ENCODE data around the gene B4GALT1.
A peak's percentile ranks its signal among the peaks of the same experiment; 100 is the strongest.

B4GALT1 gene

DNA sequence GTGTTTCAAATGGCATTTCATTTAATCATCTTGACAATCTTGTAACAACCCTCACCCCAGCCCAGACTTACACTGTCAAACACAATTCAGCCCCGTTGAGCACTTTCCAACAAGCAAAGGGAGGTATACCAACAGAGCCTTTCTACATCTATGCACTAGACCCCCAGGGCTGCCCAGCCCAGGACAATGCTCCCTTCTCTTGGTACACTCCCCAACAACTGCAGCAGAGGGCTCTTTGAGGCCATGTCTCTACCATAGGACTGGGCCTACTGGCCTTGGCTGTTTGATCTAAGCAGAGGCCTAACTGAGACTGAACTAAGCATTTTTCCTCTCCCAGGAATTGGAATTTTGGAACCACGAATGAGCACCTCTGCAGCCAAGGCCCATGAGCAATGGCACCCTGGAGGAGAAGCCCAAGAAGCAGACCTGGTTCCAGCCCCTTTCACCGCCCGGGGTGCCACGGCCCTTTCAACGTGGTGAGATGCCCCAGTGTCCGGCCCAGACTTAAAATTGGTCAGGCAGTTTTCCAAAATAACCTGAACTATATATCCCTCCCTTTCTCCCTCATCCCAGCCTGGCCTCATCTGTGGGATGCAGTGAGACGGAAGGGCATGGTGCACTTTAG, 43.6 kb downstream of the B4GALT1 start:
- DNase-seq (ENCODE audit: low read depth): no peak

DNA sequence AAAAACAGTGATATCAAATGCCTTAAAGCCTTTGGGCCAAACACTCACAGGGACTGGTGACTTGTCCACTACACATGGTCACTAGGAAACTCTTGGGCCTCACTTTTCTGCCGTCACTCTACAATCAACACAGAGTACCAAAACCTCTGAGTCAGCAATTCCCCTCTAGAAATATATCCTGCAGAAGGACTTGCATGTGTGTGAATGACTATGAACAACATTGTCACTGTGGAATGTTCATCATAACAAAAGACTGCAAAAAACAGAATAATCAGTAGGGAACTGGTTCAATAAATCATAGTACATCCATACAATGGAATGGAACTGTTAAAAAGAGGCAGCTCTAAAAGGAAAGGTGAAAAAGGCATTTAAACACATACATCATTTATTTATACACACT, 46.5 kb downstream of the B4GALT1 start:
- DNase-seq (ENCODE audit: low read depth): no peak

DNA sequence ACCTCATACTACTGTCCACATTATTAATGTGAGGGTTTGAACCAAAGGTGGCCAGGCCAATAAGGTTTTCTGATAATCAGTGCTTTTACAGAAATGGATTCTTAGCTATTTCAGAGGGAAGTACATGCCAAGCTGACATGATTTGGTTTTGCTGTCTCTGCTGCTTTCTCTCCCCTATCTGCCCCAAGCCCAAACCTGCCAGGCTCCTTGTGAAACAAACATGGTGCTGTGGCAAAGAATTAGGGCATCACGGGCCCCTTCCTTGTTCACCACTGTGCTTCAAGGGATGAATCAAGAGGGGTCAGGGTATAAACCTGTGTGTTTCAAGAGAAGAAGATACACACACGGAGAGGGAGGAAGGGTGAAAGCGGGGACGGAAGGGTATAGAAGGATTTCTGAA, 49.3 kb downstream of the B4GALT1 start:
- DNase-seq (ENCODE audit: low read depth): no peak

DNA sequence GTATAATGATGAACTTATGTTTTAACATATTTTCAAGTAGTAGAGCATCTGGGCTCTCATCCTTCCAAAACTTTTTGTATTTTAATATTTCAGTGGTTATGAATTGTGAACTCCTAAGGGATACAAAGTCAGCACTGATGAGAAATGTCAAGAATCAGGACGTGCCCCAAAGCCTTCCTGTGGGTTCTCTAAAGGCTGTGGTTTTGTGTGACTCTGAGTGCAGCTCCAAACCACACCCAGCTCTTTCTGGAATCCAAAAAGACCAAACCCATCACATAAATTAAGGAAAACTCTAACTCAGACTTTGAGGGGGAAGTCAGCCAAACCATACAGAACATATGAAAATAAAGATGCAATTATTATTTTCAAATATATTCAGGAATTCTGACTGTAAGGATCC, 49.8 kb downstream of the B4GALT1 start:
- DNase-seq (ENCODE audit: low read depth): peak; percentile 81

- DNase-seq (ENCODE audit: low read depth): peak; percentile 72
Observed at GRCh38 chr9:33116860-33117259, 50.3 kb downstream of the B4GALT1 start.

DNA sequence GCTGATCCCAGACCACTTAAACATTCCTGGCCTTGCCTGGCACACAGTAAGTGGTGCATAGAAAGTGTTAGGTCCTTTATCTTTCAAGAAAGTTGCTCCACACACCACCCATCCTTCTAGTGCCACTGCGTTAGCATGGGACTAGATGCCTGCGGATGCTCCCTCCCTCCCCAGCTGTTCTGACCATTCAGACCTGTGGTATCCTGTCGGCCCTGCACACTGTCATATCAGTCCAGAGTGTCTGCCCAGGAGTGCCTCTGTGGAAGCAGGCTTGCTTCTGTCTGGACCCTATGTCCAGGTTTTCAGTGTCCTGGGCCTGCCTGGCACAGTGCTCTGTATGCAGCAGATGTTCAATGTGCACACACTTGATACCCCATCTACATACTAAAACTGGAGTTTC, 52.4 kb downstream of the B4GALT1 start:
- DNase-seq (ENCODE audit: low read depth): no peak

DNA sequence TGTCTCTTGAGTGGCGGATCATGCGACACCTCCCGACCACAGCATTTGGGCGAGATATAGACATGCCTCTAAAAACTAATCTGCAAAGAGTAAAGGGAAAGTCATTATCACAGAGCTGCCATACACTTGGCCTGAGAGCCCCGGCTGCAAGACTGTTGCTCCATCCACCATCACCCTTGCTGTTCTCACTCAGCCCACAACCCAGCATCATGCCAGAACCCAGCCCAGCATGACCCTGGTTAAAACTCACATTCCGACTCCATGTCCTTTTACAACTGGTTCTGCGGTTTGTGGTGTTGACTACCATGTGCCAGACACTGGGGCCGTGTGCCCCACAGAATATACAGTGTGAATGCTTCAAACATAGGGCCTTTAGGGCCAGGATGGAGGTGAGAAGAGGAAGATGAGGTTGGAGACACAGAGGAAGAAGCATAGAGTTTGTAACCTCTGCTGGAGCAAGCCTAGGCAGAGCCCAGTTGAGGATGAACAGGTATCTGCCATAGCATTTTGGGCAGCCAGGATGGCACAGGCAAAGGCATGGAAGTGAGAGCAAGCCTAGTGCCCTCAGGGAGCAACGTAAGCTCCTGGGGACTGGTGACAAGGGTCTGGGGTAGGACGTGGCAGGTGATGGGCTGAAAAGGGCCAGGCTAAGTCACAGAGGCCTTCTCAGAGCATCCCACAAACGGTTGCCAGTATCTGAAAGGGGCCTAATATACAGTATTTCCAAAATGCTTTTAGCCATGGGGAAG, 53.2 kb downstream of the B4GALT1 start:
- no peak for DNase-seq (ENCODE audit: low read depth)

- DNase-seq (ENCODE audit: low read depth): no peak
Observed at GRCh38 chr9:33112094-33112493, 55.0 kb downstream of the B4GALT1 start.

DNA sequence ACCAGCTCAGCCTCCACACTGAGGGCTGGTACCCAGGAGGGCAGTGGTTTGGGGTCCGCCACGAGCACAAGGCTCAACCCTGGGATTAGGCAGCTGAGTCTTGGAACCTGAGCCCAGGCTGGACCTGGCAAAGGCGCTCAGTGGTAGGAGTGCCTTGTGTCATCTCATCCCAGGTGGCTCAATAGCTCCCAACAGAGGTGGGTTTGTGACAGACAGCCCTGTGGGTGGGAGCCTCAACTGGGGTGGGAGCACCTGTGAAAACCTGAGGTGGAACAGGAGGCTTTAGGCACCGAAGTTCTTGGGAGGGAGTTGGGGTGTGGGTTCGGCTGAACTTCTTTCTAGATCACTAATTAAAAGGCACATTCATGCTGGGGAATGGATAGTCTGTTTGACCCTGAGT, 55.5 kb downstream of the B4GALT1 start:
- DNase-seq (ENCODE audit: low read depth): no peak

- DNase-seq (ENCODE audit: low read depth): no peak
Observed at GRCh38 chr9:33110686-33111085, 56.5 kb downstream of the B4GALT1 start.

DNA sequence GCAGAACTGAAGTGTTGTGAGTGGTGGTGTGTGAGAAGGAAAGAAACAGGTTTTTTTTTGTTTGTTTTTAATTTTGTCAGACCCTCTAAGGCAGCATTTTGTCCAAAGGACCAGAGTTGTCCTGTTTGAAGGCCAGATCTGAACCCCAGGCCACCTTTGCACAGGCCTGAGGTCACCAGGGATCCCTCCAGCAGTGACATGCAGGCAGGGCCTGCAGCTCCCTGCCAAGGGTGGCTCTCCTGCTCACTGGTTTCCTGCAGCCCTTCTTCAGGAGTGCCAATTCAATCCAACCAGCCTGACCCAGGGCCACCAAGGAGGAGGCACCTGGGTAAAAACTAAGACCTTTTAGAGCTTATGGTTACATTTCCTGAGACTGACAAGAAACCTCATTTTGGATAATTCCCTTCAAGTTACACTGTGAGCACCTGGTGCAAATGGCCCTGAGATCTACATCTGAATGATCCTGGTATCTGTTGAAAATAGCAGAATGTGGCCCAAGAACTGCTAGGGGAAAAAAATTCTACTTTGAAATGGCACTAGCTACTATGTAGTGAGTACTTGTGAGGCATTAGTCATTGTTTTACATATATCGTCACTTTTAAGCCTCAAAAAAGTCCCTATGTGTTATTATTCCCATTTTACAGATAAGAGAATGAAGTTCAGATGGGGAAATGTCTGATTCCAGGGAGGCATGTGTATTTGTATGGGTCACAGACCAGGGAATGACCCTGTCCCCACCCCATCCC, 57.1 kb downstream of the B4GALT1 start:
- no peak for DNase-seq (ENCODE audit: low read depth)

DNA sequence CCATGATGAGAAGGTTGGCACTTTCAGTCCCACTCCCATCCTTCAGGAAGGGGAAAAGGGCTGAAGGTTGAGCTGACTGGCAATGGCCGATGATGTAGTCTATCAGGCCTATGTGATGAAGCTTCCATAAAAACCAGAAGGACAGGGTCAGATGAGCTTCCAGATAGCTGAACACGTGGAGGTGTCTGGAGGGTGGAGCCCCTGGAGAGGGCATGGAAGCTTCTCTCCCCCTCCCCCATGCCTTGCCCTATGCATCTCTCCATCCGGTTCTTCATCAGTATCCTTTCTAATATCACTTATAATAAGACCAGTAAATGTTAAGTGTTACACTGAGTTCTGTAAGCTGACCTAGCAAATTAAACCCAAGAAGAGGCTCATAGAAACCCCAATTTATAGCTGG, 58.0 kb downstream of the B4GALT1 start:
- DNase-seq (ENCODE audit: low read depth): no peak

- no peak for DNase-seq (ENCODE audit: low read depth)
Observed at GRCh38 chr9:33108472-33108871, 58.7 kb downstream of the B4GALT1 start.

DNA sequence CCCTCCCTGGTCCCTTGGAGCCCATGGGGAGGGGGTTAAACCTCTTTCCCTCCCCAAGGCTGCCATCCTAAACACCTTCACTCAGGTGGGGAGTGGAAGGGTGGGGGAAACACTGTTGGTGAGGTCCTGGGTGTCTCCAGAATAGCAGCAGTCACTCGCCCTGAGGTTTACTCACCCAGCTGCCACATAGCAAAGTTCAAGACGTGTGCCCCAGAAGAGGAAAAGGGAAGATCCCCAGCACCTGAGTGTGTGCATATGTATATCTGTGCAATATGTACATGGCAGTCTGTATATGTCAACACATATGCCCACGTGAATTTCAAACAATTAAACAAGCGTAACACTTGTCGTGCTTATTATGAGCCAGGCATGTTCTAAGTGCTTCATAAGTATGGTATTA, 59.4 kb downstream of the B4GALT1 start:
- DNase-seq (ENCODE audit: low read depth): no peak

DNA sequence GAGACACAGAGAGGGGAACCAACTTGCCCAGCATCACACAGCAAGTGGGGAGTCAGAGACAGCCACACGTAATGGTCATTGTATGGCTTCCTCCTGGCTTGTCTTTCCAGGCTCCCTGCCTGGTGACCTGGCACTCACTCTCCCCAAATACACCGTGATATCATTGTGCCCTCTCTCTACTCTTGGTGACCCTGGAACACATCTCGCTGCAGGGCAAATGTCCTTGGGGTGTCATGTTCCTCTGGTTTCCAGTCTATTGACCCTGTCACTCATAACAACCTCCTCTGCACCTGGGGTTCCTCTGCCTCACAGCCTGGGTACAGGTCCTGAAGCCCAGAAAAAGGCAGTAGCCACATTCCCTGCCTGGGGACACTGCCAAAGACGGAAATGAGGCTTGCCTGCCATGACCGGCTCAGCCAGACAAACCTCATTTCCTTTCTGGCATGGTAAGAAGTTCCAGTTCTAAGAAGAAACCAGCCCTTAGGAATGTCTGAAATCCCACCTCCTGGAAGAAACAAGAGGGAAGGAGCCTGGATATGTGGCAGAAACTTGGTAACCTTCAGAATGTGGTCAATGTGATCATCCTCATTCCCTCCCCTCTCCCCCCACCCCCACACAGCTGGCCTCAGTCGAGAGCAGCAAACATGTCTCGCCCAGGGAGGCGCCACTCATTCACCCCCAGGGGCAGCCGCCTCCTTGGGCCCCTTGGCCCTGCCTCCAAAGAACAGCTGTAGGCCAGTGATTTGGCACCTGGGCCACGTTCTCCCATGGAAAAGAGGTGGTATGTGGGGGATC, 60.1 kb downstream of the B4GALT1 start:
- peak; percentile 97 for DNase-seq (ENCODE audit: low read depth)

DNA sequence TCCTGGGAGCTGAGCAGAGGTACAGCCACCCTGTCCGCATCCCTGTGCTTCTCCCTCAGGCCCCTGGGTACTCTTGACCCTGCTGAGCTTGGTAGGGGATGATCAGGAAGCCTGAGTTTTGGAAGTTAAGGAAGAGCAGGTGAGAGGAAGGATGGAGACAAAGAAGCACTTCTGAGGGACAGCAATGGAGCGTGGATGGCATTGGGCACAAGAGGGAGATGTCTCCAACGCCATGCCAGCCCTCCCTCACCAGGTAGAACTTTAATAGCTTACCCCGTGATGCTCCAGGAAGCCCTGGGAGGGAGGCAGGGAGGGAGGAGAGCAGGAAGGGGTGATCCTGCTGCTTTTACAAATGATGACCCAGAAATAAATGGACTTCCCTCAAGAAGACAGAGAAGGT, 60.8 kb downstream of the B4GALT1 start:
- DNase-seq (ENCODE audit: low read depth): no peak

DNA sequence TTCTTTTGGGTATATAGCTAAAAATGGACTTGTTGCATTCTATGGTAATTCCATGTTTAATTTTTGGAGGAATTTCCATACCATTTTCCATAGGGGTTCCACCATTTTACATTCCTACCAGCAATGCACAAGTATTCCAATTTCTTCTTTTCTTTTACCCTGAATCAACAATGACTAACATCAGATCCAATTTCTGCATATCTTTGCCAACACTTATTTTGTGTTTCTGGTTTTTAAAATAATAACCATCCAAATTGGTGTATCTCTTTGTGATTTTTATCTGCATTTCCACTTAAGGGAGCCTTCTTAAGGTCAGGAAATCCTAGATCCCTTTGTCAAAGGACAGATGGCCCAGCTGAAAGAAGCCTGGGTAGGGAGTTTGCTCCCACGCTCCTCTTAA, 61.2 kb downstream of the B4GALT1 start:
- DNase-seq (ENCODE audit: low read depth): no peak

GRCh38 chr9:33105504-33105903, 61.6 kb downstream of the B4GALT1 start:
- no peak for DNase-seq (ENCODE audit: low read depth)

- DNase-seq (ENCODE audit: low read depth): no peak
Observed at GRCh38 chr9:33104401-33104800, 62.7 kb downstream of the B4GALT1 start.

GRCh38 chr9:33103501-33104281, 63.4 kb downstream of the B4GALT1 start:
- no peak for DNase-seq (ENCODE audit: low read depth)

DNA sequence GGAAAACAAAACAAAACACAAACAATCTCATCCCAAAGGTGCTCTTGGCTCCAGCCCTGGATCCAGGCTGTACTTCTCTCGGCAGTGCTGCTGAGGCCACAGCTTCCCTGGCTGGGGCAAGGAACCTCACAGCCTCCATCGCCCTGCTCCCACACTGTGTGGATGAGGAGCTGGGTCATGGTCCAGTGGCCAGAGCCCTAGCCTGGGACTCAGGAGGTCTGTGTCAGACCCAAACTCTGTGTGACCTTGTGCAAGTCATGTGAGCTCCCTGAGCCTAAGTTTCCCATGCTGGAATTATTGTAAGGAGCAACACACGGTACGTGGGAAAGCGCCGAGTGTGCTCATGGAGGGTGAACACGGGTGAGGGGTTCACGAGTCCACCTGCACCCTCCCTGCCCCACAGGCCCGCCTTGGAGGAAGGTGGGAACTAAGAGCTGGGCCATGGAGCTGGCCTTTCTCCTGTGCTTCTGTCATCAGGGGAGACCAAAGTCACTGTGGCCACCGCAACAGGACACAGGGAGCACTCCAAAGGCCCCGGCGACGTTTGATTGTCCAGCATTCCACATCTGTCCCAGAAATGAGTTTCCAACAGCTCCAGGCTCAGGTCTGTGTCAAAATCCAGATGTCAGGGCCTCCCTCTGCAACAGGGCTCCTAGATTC, 64.5 kb downstream of the B4GALT1 start:
- DNase-seq (ENCODE audit: low read depth): no peak

All from EH (cell line).